ENCODE data around the gene UBLCP1.
"Not testable (repeated sequence)": the region's sequence is repeated elsewhere in the genome, so short reads cannot be mapped to it uniquely, and the experiment has no call there.

UBLCP1 gene

GRCh38 chr5:159249158-159249557 lies 13.9 kb upstream of the UBLCP1 start:
- H3K9me3 ChIP-seq (ENCODE audit: control insufficient read depth, insufficient read depth, low read length): no peaks in the 10 kb centered on the region
- no peak for DNase-seq (ENCODE audit: low read depth, low spot score)
- H3K36me3 ChIP-seq (ENCODE audit: control insufficient read depth, insufficient read depth, low read length): no peaks in the 10 kb centered on the region
- WGBS (ENCODE audit: insufficient coverage, insufficient read length): no CpG with 5 or more reads among the region's 2 CpGs
- no peak overlapping the region for H3K27ac ChIP-seq (ENCODE audit: low read length)
- H3K4me3 ChIP-seq (ENCODE audit: low read length): no peak overlapping the region
- H3K4me1 ChIP-seq (ENCODE audit: control insufficient read depth, insufficient read depth, low read length): no peaks in the 10 kb centered on the region
- no peaks in the 10 kb centered on the region for H3K27me3 ChIP-seq (ENCODE audit: control insufficient read depth, insufficient read depth, low read length)

- Histone ChIP-seq H3K27me3 (ENCODE audit: control insufficient read depth, insufficient read depth, low read length) (no peaks in the 10 kb centered on the region; the same call in 1 of the 2 replicates), H3K36me3 (ENCODE audit: control insufficient read depth, insufficient read depth, low read length) (no peaks in the 10 kb centered on the region), H3K27ac (ENCODE audit: low read length) (no peak overlapping the region), H3K4me1 (ENCODE audit: control insufficient read depth, insufficient read depth, low read length) (no peaks in the 10 kb centered on the region), H3K9me3 (ENCODE audit: control insufficient read depth, insufficient read depth, low read length) (no peaks in the 10 kb centered on the region), H3K4me3 (ENCODE audit: low read length) (no peak overlapping the region)
- no peak for DNase-seq (ENCODE audit: low read depth, low spot score)
- WGBS (ENCODE audit: insufficient coverage, insufficient read length): no CpG with 5 or more reads among the region's 1 CpG
Measured at GRCh38 chr5:159252195-159252594, 10.9 kb upstream of the UBLCP1 start.

GRCh38 chr5:159257007-159257406 lies 6.1 kb upstream of the UBLCP1 start:
- no peaks in the 10 kb centered on the region for H3K4me1 ChIP-seq (ENCODE audit: control insufficient read depth, insufficient read depth, low read length)
- H3K9me3 ChIP-seq (ENCODE audit: control insufficient read depth, insufficient read depth, low read length): no peaks in the 10 kb centered on the region
- no peaks in the 10 kb centered on the region for H3K36me3 ChIP-seq (ENCODE audit: control insufficient read depth, insufficient read depth, low read length)
- H3K4me3 ChIP-seq (ENCODE audit: low read length): no peak overlapping the region
- no peak overlapping the region for H3K27ac ChIP-seq (ENCODE audit: low read length)
- no peaks in the 10 kb centered on the region; the same call in 1 of the 2 replicates for H3K27me3 ChIP-seq (ENCODE audit: control insufficient read depth, insufficient read depth, low read length)
- no peak for DNase-seq (ENCODE audit: low read depth, low spot score)

GRCh38 chr5:159257629-159258283 lies 5.3 kb upstream of the UBLCP1 start:
- H3K4me3 ChIP-seq (ENCODE audit: low read length): no peak overlapping the region
- WGBS (ENCODE audit: insufficient coverage, insufficient read length): no CpG with 5 or more reads among the region's 6 CpGs
- no peak overlapping the region for H3K27ac ChIP-seq (ENCODE audit: low read length)
- H3K36me3 ChIP-seq (ENCODE audit: control insufficient read depth, insufficient read depth, low read length): no peaks in the 10 kb centered on the region
- DNase-seq (ENCODE audit: low read depth, low spot score): no peak
- no peaks in the 10 kb centered on the region; the same call in 1 of the 2 replicates for H3K27me3 ChIP-seq (ENCODE audit: control insufficient read depth, insufficient read depth, low read length)
- H3K4me1 ChIP-seq (ENCODE audit: control insufficient read depth, insufficient read depth, low read length): no peaks in the 10 kb centered on the region
- no peaks in the 10 kb centered on the region for H3K9me3 ChIP-seq (ENCODE audit: control insufficient read depth, insufficient read depth, low read length)

- Histone ChIP-seq H3K4me1 (ENCODE audit: control insufficient read depth, insufficient read depth, low read length) (no peaks in the 10 kb centered on the region), H3K9me3 (ENCODE audit: control insufficient read depth, insufficient read depth, low read length) (no peaks in the 10 kb centered on the region), H3K27ac (ENCODE audit: low read length) (no peak overlapping the region), H3K36me3 (ENCODE audit: control insufficient read depth, insufficient read depth, low read length) (no peaks in the 10 kb centered on the region), H3K4me3 (ENCODE audit: low read length) (no peak overlapping the region), H3K27me3 (ENCODE audit: control insufficient read depth, insufficient read depth, low read length) (no peaks in the 10 kb centered on the region; the same call in 1 of the 2 replicates)
- no peak for DNase-seq (ENCODE audit: low read depth, low spot score)
- WGBS (ENCODE audit: insufficient coverage, insufficient read length): no CpG with 5 or more reads among the region's 2 CpGs
Measured at GRCh38 chr5:159258361-159258760, 4.7 kb upstream of the UBLCP1 start.

- DNase-seq (ENCODE audit: low read depth, low spot score); H3K4me3 ChIP-seq (ENCODE audit: low read length); H3K27ac ChIP-seq (ENCODE audit: low read length); H3K36me3 ChIP-seq (ENCODE audit: control insufficient read depth, insufficient read depth, low read length); H3K9me3 ChIP-seq (ENCODE audit: control insufficient read depth, insufficient read depth, low read length); H3K27me3 ChIP-seq (ENCODE audit: control insufficient read depth, insufficient read depth, low read length); H3K4me1 ChIP-seq (ENCODE audit: control insufficient read depth, insufficient read depth, low read length): not testable (repeated sequence)
- WGBS (ENCODE audit: insufficient coverage, insufficient read length): no CpG with 5 or more reads among the region's 4 CpGs
Measured at GRCh38 chr5:159260212-159260611, 2.9 kb upstream of the UBLCP1 start.

GRCh38 chr5:159262472-159262858 lies 625 bp upstream of the UBLCP1 start:
- Histone ChIP-seq H3K27ac (ENCODE audit: low read length) (no peak overlapping the region), H3K27me3 (ENCODE audit: control insufficient read depth, insufficient read depth, low read length) (no peaks in the 10 kb centered on the region), H3K4me1 (ENCODE audit: control insufficient read depth, insufficient read depth, low read length) (no peaks in the 10 kb centered on the region), H3K36me3 (ENCODE audit: control insufficient read depth, insufficient read depth, low read length) (no peaks in the 10 kb centered on the region), H3K9me3 (ENCODE audit: control insufficient read depth, insufficient read depth, low read length) (no peaks in the 10 kb centered on the region), H3K4me3 (ENCODE audit: low read length) (peak overlapping the region; percentile 89; the same call in 1 of the 2 replicates)
- no peak for DNase-seq (ENCODE audit: low read depth, low spot score)
- no CpG with 5 or more reads among the region's 10 CpGs for WGBS (ENCODE audit: insufficient coverage, insufficient read length)

GRCh38 chr5:159263569-159263905 lies 447 bp downstream of the UBLCP1 start:
- DNase-seq (ENCODE audit: low read depth, low spot score): no peak
- Histone ChIP-seq H3K27ac (ENCODE audit: low read length) (no peak overlapping the region), H3K4me1 (ENCODE audit: control insufficient read depth, insufficient read depth, low read length) (no peaks in the 10 kb centered on the region), H3K4me3 (ENCODE audit: low read length) (peak overlapping the region; percentile 89), H3K9me3 (ENCODE audit: control insufficient read depth, insufficient read depth, low read length) (no peaks in the 10 kb centered on the region), H3K27me3 (ENCODE audit: control insufficient read depth, insufficient read depth, low read length) (no peaks in the 10 kb centered on the region), H3K36me3 (ENCODE audit: control insufficient read depth, insufficient read depth, low read length) (no peaks in the 10 kb centered on the region)
- no CpG with 5 or more reads among the region's 10 CpGs for WGBS (ENCODE audit: insufficient coverage, insufficient read length)

GRCh38 chr5:159266764-159267163 lies 3.7 kb downstream of the UBLCP1 start:
- H3K27me3 ChIP-seq (ENCODE audit: control insufficient read depth, insufficient read depth, low read length); H3K4me1 ChIP-seq (ENCODE audit: control insufficient read depth, insufficient read depth, low read length); H3K9me3 ChIP-seq (ENCODE audit: control insufficient read depth, insufficient read depth, low read length); H3K27ac ChIP-seq (ENCODE audit: low read length); H3K36me3 ChIP-seq (ENCODE audit: control insufficient read depth, insufficient read depth, low read length); DNase-seq (ENCODE audit: low read depth, low spot score); H3K4me3 ChIP-seq (ENCODE audit: low read length): not testable (repeated sequence)
- no CpG with 5 or more reads among the region's 2 CpGs for WGBS (ENCODE audit: insufficient coverage, insufficient read length)

- DNase-seq (ENCODE audit: low read depth, low spot score): no peak
- Histone ChIP-seq H3K27ac (ENCODE audit: low read length) (no peak overlapping the region), H3K4me3 (ENCODE audit: low read length) (no peak overlapping the region), H3K36me3 (ENCODE audit: control insufficient read depth, insufficient read depth, low read length) (no peaks in the 10 kb centered on the region), H3K9me3 (ENCODE audit: control insufficient read depth, insufficient read depth, low read length) (no peaks in the 10 kb centered on the region), H3K4me1 (ENCODE audit: control insufficient read depth, insufficient read depth, low read length) (no peaks in the 10 kb centered on the region), H3K27me3 (ENCODE audit: control insufficient read depth, insufficient read depth, low read length) (no peaks in the 10 kb centered on the region)
- no CpG with 5 or more reads among the region's 2 CpGs for WGBS (ENCODE audit: insufficient coverage, insufficient read length)
Measured at GRCh38 chr5:159269723-159270122, 6.6 kb downstream of the UBLCP1 start.

GRCh38 chr5:159273923-159274322 lies 10.8 kb downstream of the UBLCP1 start:
- no peaks in the 10 kb centered on the region for H3K9me3 ChIP-seq (ENCODE audit: control insufficient read depth, insufficient read depth, low read length)
- no peaks in the 10 kb centered on the region for H3K27me3 ChIP-seq (ENCODE audit: control insufficient read depth, insufficient read depth, low read length)
- no peak overlapping the region for H3K27ac ChIP-seq (ENCODE audit: low read length)
- H3K4me1 ChIP-seq (ENCODE audit: control insufficient read depth, insufficient read depth, low read length): no peaks in the 10 kb centered on the region
- H3K36me3 ChIP-seq (ENCODE audit: control insufficient read depth, insufficient read depth, low read length): no peaks in the 10 kb centered on the region; the same call in 1 of the 2 replicates
- DNase-seq (ENCODE audit: low read depth, low spot score): no peak
- no peak overlapping the region for H3K4me3 ChIP-seq (ENCODE audit: low read length)

Data from iPS DF 6.9 (cell line).